ENCODE measurements around the gene KIF6. TPM values are rescaled to one million over a fixed set of nuclear protein-coding genes. Genes with fewer than 3 reads are reported as not detected.

KIF6 gene
- total RNA-seq, result 0.17 and 0.33 TPM in 2 replicates

- DNase-seq, result peak; percentile 92
- no peaks in the 10 kb centered on the region for H3K9me3 Mint-ChIP-seq
- intact Hi-C loops (cut with micrococcal nuclease), result no loop called here
- peak within 1 kb of the TSS; percentile 78 for H3K27ac Mint-ChIP-seq
- peaks cover 6% of the 10 kb centered on the region for H3K4me1 Mint-ChIP-seq
- no peaks in the 10 kb centered on the region for H3K36me3 Mint-ChIP-seq (ENCODE audit: low read depth)
- peaks cover 7% of the 10 kb centered on the region for H3K27me3 Mint-ChIP-seq
- peak within 1 kb of the TSS; percentile 92 for H3K4me3 Mint-ChIP-seq
These were observed at the start of gene KIF6 for GRCh38 chr6:39724787-39725631. TSS of gene KIF6 (minus strand) at chr6:39725408. CDS start at chr6:39725310, 98 bp downstream.

DNA sequence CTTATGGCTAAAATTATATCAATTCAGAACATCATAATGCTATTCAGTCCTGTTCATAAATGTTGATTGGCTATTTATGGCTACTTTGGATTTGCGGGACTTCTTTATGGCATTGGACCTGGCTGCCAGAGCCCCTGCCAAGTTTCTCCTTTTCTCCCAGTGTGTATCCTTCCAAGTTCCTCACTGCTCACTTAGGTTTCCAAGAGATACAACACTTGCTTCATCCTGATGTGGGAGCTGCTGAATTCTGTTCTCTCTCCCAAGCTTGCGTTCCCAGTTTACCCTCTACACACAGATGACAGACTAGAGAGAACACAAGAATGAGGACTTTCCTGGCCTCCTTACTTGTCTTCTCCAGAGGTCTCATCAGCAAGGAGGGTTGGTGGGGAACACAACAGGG, 48.6 kb upstream of the KIF6 start:
- H3K36me3 Mint-ChIP-seq (ENCODE audit: low read depth), result no peaks in the 10 kb centered on the region
- DNase-seq, result no peak
- H3K4me1 Mint-ChIP-seq, result no peaks in the 10 kb centered on the region
- no peaks in the 10 kb centered on the region for H3K9me3 Mint-ChIP-seq
- intact Hi-C loops (cut with micrococcal nuclease), result no loop called here
- H3K27ac Mint-ChIP-seq, result no peak overlapping the region
- no peaks in the 10 kb centered on the region for H3K27me3 Mint-ChIP-seq
- no peak overlapping the region for H3K4me3 Mint-ChIP-seq

- intact Hi-C loops (cut with micrococcal nuclease), result no loop called here
- H3K9me3 Mint-ChIP-seq, result no peaks in the 10 kb centered on the region
- no peaks in the 10 kb centered on the region for H3K36me3 Mint-ChIP-seq (ENCODE audit: low read depth)
- no peak overlapping the region for H3K27ac Mint-ChIP-seq
- H3K27me3 Mint-ChIP-seq, result no peaks in the 10 kb centered on the region
- H3K4me3 Mint-ChIP-seq, result no peak overlapping the region
- no peaks in the 10 kb centered on the region for H3K4me1 Mint-ChIP-seq
- no peak for DNase-seq
These were observed 47.5 kb upstream of the KIF6 start for GRCh38 chr6:39772559-39773273.

- no peaks in the 10 kb centered on the region for H3K9me3 Mint-ChIP-seq
- no peaks in the 10 kb centered on the region for H3K4me1 Mint-ChIP-seq
- H3K36me3 Mint-ChIP-seq (ENCODE audit: low read depth), result no peaks in the 10 kb centered on the region
- no peak for DNase-seq
- intact Hi-C loops (cut with micrococcal nuclease), result no loop called here
- H3K27ac Mint-ChIP-seq, result no peak overlapping the region
- no peak overlapping the region for H3K4me3 Mint-ChIP-seq
- no peaks in the 10 kb centered on the region for H3K27me3 Mint-ChIP-seq
These were observed 45.2 kb upstream of the KIF6 start for GRCh38 chr6:39770446-39770845.

DNA sequence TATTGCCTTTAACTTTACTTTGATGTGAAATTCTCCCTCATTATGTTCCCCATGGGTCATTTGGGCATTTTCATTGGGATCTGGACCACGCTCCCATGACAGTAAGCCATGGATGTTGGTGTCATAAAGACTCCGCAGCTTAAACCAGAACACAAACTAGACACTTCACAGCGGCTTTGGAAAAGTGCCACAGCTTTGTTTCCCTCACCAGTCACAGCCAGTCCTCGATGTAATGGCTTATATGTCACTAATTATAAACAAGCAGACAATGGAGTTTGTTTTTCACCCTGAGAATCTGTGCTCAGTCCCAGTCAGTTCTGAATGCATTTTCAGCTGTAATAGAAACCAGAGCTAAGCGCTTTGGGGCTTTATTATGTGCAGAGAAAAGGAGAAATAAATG, 43.8 kb upstream of the KIF6 start:
- Mint-ChIP-seq H3K36me3 (ENCODE audit: low read depth) (no peaks in the 10 kb centered on the region), H3K4me1 (no peaks in the 10 kb centered on the region), H3K27me3 (no peaks in the 10 kb centered on the region), H3K9me3 (no peaks in the 10 kb centered on the region), H3K27ac (no peak overlapping the region), H3K4me3 (no peak overlapping the region)
- no peak for DNase-seq
- intact Hi-C loops (cut with micrococcal nuclease), result no loop called here

DNA sequence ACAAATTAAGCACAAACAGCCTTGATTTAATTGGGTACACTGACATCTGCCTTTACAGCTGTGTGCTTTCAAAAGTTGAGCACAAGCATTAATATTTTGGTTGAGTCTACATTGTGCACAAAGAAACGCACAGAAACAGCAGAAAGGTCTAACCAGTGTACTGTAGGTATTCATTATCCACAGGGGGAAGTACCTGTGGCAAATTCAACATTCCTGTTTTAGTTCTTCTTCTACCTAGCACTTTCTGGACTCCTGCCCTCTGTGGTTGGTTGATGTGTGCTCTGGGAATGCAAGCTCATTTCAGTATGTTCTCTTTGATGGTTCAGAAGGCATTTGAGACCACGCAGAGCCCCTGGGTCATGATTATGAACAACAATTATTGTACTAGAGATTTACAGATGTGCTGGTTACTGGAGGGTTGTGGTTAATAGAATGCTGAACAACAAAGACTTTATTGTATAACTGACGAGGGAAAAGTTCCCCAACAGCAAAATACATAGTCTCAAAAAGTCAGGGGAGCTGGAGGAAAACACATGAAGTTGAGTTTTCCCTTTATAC, 40.4 kb upstream of the KIF6 start:
- H3K4me1 Mint-ChIP-seq, result no peaks in the 10 kb centered on the region
- no peaks in the 10 kb centered on the region for H3K36me3 Mint-ChIP-seq (ENCODE audit: low read depth)
- intact Hi-C loops (cut with micrococcal nuclease), result no loop called here
- H3K27ac Mint-ChIP-seq, result no peak overlapping the region
- DNase-seq, result no peak
- no peak overlapping the region for H3K4me3 Mint-ChIP-seq
- no peaks in the 10 kb centered on the region for H3K27me3 Mint-ChIP-seq
- no peaks in the 10 kb centered on the region for H3K9me3 Mint-ChIP-seq

DNA sequence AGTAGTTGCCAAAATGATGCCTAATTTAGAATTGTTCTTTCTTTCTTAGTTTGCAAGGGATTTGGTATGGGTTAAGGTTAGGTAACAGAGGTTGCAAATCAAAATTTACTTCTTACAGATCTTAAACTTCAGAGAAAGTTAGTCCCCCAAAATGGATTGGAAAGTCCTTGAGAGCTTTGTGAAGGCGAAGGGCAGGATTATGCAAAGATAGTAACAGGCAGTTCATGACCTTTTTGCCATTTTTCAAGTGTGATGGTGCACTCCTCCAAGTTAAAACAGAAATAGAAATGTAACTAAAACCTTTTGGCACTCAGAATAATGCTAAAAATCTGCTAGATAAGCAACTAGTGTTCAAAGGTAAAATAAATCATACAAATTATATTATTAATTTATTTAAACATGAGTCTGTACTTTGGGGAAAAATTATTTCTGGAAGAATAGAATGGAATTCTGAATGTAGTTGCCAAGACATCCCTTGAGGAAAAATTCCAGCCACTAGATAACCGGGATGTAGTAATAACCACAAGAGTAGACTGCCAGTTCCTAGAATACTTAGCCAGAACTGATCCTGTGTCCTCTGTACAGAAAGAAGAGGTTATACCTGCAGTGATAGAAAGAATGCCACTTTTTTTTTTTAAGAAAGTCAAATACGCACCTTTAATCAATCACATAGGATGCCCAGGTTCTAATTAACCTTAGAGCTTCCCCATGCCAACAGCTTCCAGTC, 35.2 kb upstream of the KIF6 start:
- no peak overlapping the region for H3K4me3 Mint-ChIP-seq
- no peaks in the 10 kb centered on the region for H3K27me3 Mint-ChIP-seq
- no peaks in the 10 kb centered on the region for H3K4me1 Mint-ChIP-seq
- no peak overlapping the region for H3K27ac Mint-ChIP-seq
- intact Hi-C loops (cut with micrococcal nuclease), result no loop called here
- H3K9me3 Mint-ChIP-seq, result no peaks in the 10 kb centered on the region
- DNase-seq, result no peak
- H3K36me3 Mint-ChIP-seq (ENCODE audit: low read depth), result no peaks in the 10 kb centered on the region

DNA sequence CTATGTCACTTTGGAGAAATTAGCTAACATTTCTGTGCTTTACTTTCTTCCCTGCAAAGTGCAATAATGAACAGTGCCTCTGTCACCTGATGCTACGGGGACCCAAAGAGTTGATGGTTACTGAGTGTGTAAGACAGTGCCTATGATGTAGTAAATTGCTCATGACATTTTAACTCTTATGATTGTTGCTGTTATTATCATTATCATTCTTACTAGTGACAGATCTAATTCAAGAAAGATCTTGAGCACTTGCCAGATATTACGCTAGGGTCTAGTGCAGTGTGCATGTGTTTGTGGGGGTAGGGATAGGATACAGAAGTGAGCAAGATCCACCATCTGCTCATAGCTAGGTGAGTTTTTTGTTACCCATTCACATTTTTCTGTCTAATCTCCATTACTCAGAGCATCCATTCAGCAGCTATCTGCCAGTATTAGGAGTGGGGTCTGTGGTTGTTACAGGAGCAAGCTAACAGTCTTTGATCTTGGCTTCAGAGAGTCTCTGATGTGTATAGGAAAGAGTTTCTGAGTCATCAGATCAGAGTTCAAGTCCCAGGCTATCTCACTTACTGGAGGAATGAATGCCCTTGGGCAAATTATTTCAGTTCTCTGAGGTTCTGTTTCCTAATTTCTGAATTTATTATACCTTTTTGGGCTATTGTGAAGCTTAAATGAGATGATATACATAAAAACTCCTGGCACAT, 33.8 kb upstream of the KIF6 start:
- Mint-ChIP-seq H3K9me3 (no peaks in the 10 kb centered on the region), H3K27me3 (peaks cover 5% of the 10 kb centered on the region), H3K4me1 (no peaks in the 10 kb centered on the region), H3K27ac (no peak overlapping the region), H3K4me3 (no peak overlapping the region), H3K36me3 (ENCODE audit: low read depth) (no peaks in the 10 kb centered on the region)
- DNase-seq, result no peak
- intact Hi-C loops (cut with micrococcal nuclease), result no loop called here

- intact Hi-C loops (cut with micrococcal nuclease), result no loop called here
- no peaks in the 10 kb centered on the region for H3K4me1 Mint-ChIP-seq
- H3K9me3 Mint-ChIP-seq, result no peaks in the 10 kb centered on the region
- no peak overlapping the region for H3K4me3 Mint-ChIP-seq
- DNase-seq, result no peak
- H3K27ac Mint-ChIP-seq, result no peak overlapping the region
- H3K36me3 Mint-ChIP-seq (ENCODE audit: low read depth), result no peaks in the 10 kb centered on the region
- peaks cover 7% of the 10 kb centered on the region for H3K27me3 Mint-ChIP-seq
These were observed 31.4 kb upstream of the KIF6 start for GRCh38 chr6:39756582-39756981.

GRCh38 chr6:39755231-39755630, 30.0 kb upstream of the KIF6 start:
- no peak for DNase-seq
- Mint-ChIP-seq H3K4me1 (no peaks in the 10 kb centered on the region), H3K27ac (no peak overlapping the region), H3K36me3 (ENCODE audit: low read depth) (no peaks in the 10 kb centered on the region), H3K4me3 (no peak overlapping the region), H3K9me3 (no peaks in the 10 kb centered on the region), H3K27me3 (peaks cover 7% of the 10 kb centered on the region)
- intact Hi-C loops (cut with micrococcal nuclease), result no loop called here

- Mint-ChIP-seq H3K4me3 (no peak overlapping the region), H3K36me3 (ENCODE audit: low read depth) (no peaks in the 10 kb centered on the region), H3K27me3 (peaks cover 7% of the 10 kb centered on the region), H3K4me1 (no peaks in the 10 kb centered on the region), H3K27ac (no peak overlapping the region), H3K9me3 (no peaks in the 10 kb centered on the region)
- intact Hi-C loops (cut with micrococcal nuclease), result no loop called here
- no peak for DNase-seq
These were observed 29.4 kb upstream of the KIF6 start for GRCh38 chr6:39754514-39755115.

- intact Hi-C loops (cut with micrococcal nuclease), result no loop called here
- Mint-ChIP-seq H3K4me1 (no peaks in the 10 kb centered on the region), H3K27ac (no peak overlapping the region), H3K4me3 (no peak overlapping the region), H3K9me3 (no peaks in the 10 kb centered on the region), H3K27me3 (peaks cover 7% of the 10 kb centered on the region), H3K36me3 (ENCODE audit: low read depth) (no peaks in the 10 kb centered on the region)
- no peak for DNase-seq
These were observed 28.5 kb upstream of the KIF6 start for GRCh38 chr6:39753725-39754045.
